HepG2 (cell line): ENCODE measurements around the gene DAB2IP.

ENCODE experiments used
- CTCF ChIP-seq: sonication (generic); formaldehyde crosslinking; IDR thresholded peaks from 2 replicates; pipeline ENCODE4 v1.5.0; 2020; ENCODE audit warnings: mild to moderate bottlenecking, missing genetic modification reagents, moderate library complexity
- EP300 ChIP-seq, 3 experiments: sonication (generic) in 1 of 3; formaldehyde crosslinking in 1 of 3; IDR thresholded peaks; 2 replicates each; pipeline versions ENCODE4 v1.5.1 to v1.6.1; 2011 to 2020; ENCODE audit warnings: low read depth in 2 of 3, low read length in 2 of 3, borderline replicate concordance in 1 of 3, improper control_type of control experiment in 1 of 3, mild to moderate bottlenecking in 1 of 3, missing genetic modification reagents in 1 of 3, moderate library complexity in 1 of 3
- IKZF1 ChIP-seq: fragments of 450-650 bp; IDR thresholded peaks from 2 replicates; pipeline ENCODE4 v1.7.1; 2016
- POLR2A ChIP-seq, 2 experiments: IDR thresholded peaks; 2 replicates each; pipeline ENCODE4 v1.6.1; 2011; ENCODE audit warnings: low read depth in 2 of 2, low read length in 2 of 2, mild to moderate bottlenecking in 1 of 2, moderate library complexity in 1 of 2; ENCODE audit not compliant: insufficient read depth in 1 of 2
- RBFOX2 ChIP-seq: fragments of 200-400 bp; formaldehyde crosslinking; IDR thresholded peaks from 2 replicates; pipeline ENCODE4 v1.6.1; 2017; ENCODE audit warnings: low read depth, mild to moderate bottlenecking, low read length
- REST ChIP-seq, 2 experiments: IDR thresholded peaks; 2 replicates each; pipeline ENCODE4 v1.6.1; 2011 to 2012; ENCODE audit warnings: low read length in 2 of 2, borderline replicate concordance in 1 of 2, low read depth in 1 of 2, mild to moderate bottlenecking in 1 of 2, moderate library complexity in 1 of 2
- SMAD3 ChIP-seq: sonication (generic); formaldehyde crosslinking; IDR thresholded peaks from 2 replicates; pipeline ENCODE4 v1.4.0; 2020; ENCODE audit warnings: missing genetic modification reagents
- SUZ12 ChIP-seq: fragments of 150-350 bp; IDR thresholded peaks from 2 replicates; pipeline ENCODE4 v1.6.1; 2014; ENCODE audit warnings: low read depth, low read length
- ZBTB46 ChIP-seq: sonication (generic); formaldehyde crosslinking; IDR thresholded peaks from 2 replicates; pipeline ENCODE4 v1.4.0; 2020; ENCODE audit warnings: mild to moderate bottlenecking, missing genetic modification reagents, borderline replicate concordance

GRCh38 chr9:121685146-121685794 is 33.8 kb downstream of the DAB2IP start:
- TF ChIP-seq EP300 (IDR thresholded peaks at IDR 0.05; ENCODE audit: low read depth in 2 of 2, low read length in 2 of 2), result no peak
- TF ChIP-seq EP300 (CRISPR knock-in tag; IDR thresholded peaks at IDR 0.05; ENCODE audit: borderline replicate concordance), result no peak
- TF ChIP-seq IKZF1, result no peak
- no peak for TF ChIP-seq CTCF (CRISPR knock-in tag)
- TF ChIP-seq REST (IDR thresholded peaks at IDR 0.05; ENCODE audit: borderline replicate concordance in 1 of 2, low read depth in 1 of 2, low read length in 2 of 2), result no peak
- no peak for TF ChIP-seq ZBTB46 (CRISPR knock-in tag)
- no peak for TF ChIP-seq RBFOX2
- TF ChIP-seq SMAD3, result no peak
- no peak for TF ChIP-seq POLR2A (IDR thresholded peaks at IDR 0.05; ENCODE audit: insufficient read depth in 1 of 2, low read depth in 2 of 2, low read length in 2 of 2)
- TF ChIP-seq SUZ12, result no peak
